Thoracic aorta (tissue), 2 donors: ENCODE results near the gene RELN. TPM values are rescaled to one million over a fixed set of nuclear protein-coding genes. Genes with fewer than 3 reads are reported as not detected.

Source experiments
- ATAC-seq: fragments of 150-250 bp; one replicate; pipeline ENCODE4 v1.8.0; 2017; ENCODE audit warnings: low read depth; ENCODE audit not compliant: insufficient number of reproducible peaks, low FRiP score
- DNase-seq: peaks from one replicate; pipeline ENCODE4 v3.0.0-alpha.2; 2020; ENCODE audit warnings: low spot score
- H3K27ac ChIP-seq, 2 donors: fragments of 200-600 bp; sonication (generic); 1 replicate in 1 of 2; 2 replicates in 1 of 2; pipeline ENCODE4 v1.5.1; 2016; ENCODE audit warnings: mild to moderate bottlenecking in 2 of 2, moderate library complexity in 2 of 2
- H3K27me3 ChIP-seq: fragments of 200-600 bp; sonication (generic); replicated peaks from 2 replicates; pipeline ENCODE4 v1.6.0; 2016; ENCODE audit warnings: mild to moderate bottlenecking; ENCODE audit not compliant: insufficient read depth
- H3K36me3 ChIP-seq: fragments of 200-600 bp; sonication (generic); one replicate; pipeline ENCODE4 v1.5.1; 2016
- H3K4me1 ChIP-seq, 2 donors: fragments of 200-600 bp; sonication (generic); 1 replicate in 1 of 2; 2 replicates in 1 of 2; pipeline versions ENCODE4 v1.5.1 to v1.6.0; 2016; ENCODE audit warnings: low read depth in 2 of 2, mild to moderate bottlenecking in 1 of 2; ENCODE audit not compliant: control insufficient read depth in 1 of 2
- H3K4me3 ChIP-seq: fragments of 200-600 bp; sonication (generic); 2 replicates; pipeline ENCODE4 v1.5.1; 2016; ENCODE audit warnings: mild to moderate bottlenecking
- H3K9me3 ChIP-seq: fragments of 200-600 bp; sonication (generic); 2 replicates; pipeline ENCODE4 v1.5.1; 2016
- CTCF ChIP-seq: fragments of 200-600 bp; sonication (generic); IDR thresholded peaks from one replicate; pipeline ENCODE4 v1.5.1; 2019; ENCODE audit warnings: antibody characterized with exemption
- total RNA-seq, 2 donors: library from RNA; depleted of rRNA; stranded (reverse); fragments of >200 nt; gene quantifications; one replicate each; pipeline versions ENCODE4 v1.1.0 to v1.2.3, GENCODE V29; 2016

RELN gene
- total RNA-seq, 2 donors from 2014 or later = 0.49 to 5.1 TPM

DNA sequence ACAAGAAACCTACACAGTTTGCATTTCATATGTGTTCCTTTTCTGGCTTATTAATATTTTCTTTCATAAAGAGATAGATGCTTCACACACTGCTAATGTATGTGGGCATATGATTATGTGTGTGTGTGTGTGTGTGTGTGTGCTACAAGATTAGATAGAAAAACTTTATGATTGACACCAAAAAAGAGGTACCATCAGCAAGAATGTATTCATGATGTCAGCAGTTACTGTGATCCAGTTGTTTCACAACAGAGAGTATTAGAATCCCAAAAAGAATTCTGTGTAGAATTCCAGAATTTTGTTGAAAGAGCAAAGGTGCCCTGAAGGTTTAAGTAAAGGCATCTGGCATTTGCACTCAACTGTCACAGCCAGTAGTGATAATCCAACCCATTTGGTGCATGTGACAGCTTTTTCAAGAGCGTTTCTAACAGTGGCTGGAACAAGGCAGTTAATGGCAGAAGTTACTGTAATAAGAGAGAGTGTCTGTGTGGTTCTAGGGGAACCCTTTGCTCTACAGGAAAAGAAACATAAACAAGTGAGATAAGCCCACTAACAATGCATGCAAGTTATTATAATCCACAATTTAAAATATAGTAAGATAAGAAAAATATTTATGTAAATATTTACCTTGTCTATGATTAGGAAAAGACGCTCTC is 16.6 kb downstream of the RELN start:
- no peaks in the 10 kb centered on the region for H3K27me3 ChIP-seq
- TF ChIP-seq CTCF = no peak
- H3K36me3 ChIP-seq = no peaks in the 10 kb centered on the region
- no peaks in the 10 kb centered on the region for H3K4me1 ChIP-seq
- no peak overlapping the region for H3K4me3 ChIP-seq
- H3K9me3 ChIP-seq = no peaks in the 10 kb centered on the region
- H3K27ac ChIP-seq = no peak overlapping the region
- ATAC-seq (no peak), DNase-seq (no peak)

DNA sequence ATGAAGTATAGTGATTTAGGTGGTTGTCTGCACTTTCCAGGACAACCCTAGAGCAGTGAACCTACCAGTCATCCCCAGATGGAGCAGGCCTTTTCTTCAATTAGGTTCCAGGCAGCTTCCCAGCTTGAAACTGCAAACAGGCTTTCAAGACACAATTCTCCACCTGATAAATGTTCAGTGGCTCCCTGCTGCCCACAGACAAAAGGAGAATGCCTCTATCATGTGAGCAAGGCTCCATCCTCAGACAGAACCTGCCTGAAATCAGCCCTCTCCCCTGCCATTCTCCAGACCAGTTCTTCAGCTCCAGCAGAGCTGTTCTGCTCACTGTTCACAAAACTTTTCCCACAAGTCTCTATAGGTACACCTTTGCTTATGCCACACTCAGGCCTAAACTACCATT is 22.1 kb downstream of the RELN start:
- Histone ChIP-seq H3K27me3 (no peaks in the 10 kb centered on the region), H3K4me3 (no peak overlapping the region), H3K27ac (no peak overlapping the region), H3K36me3 (no peaks in the 10 kb centered on the region), H3K4me1 (no peaks in the 10 kb centered on the region), H3K9me3 (no peaks in the 10 kb centered on the region)
- ATAC-seq (no peak), DNase-seq (no peak)
- no peak for TF ChIP-seq CTCF

DNA sequence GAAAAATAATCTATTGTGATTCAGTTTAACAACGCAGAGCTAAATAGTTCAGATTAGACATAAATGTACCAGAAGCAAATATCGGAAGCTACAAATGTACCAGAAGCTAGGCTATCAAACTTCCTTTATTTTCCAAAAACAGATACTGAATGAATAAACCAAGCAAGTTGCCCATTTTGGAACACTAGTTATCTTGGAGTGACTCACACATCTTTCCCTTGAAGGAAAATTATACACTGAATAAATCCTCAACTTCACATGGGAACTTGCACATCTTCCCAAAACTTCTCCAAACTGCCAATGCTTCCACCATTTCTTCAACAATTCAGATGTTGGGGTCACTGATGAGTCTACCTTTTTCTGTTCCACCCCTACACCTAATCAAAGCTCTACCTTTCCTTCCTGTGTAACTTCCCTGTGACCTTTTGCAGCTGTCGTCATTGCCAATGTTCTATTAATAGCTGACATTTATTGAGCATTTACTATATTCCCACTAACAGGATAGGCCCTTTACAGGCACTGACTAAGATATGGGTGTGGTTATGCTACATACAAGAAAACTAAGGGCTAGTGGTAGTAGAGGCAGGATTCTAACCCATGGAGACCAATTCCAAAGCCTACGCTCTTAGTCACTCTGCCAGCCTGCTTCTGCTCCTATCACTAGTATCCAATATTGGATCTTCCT is 22.7 kb downstream of the RELN start:
- Histone ChIP-seq H3K9me3 (no peaks in the 10 kb centered on the region), H3K36me3 (no peaks in the 10 kb centered on the region), H3K27me3 (no peaks in the 10 kb centered on the region), H3K4me1 (no peaks in the 10 kb centered on the region), H3K27ac (no peak overlapping the region), H3K4me3 (no peak overlapping the region)
- TF ChIP-seq CTCF = no peak
- DNase-seq (no peak), ATAC-seq (no peak)

DNA sequence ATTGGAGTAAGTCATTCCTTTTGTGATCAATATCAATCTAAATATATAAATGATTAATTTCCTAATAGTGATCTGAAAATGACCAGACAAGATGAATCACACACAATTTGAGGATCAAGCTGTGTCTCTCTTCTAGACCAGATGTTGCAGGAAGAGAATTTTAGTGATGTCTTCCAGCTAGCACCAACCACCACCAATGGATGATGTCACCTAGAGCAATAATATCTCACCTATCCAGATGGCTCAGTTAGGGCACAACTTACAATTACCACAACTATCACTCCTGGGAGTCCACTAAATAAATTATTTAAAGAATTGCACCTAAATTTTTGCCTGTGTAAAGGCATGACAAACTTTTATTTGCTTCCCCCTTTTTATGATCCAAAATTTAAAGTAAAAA is 25.2 kb downstream of the RELN start:
- DNase-seq (no peak), ATAC-seq (no peak)
- H3K4me3 ChIP-seq = no peak overlapping the region
- H3K27me3 ChIP-seq = no peaks in the 10 kb centered on the region
- no peak for TF ChIP-seq CTCF
- no peaks in the 10 kb centered on the region for H3K9me3 ChIP-seq
- no peaks in the 10 kb centered on the region for H3K36me3 ChIP-seq
- no peak overlapping the region for H3K27ac ChIP-seq
- H3K4me1 ChIP-seq = no peaks in the 10 kb centered on the region

DNA sequence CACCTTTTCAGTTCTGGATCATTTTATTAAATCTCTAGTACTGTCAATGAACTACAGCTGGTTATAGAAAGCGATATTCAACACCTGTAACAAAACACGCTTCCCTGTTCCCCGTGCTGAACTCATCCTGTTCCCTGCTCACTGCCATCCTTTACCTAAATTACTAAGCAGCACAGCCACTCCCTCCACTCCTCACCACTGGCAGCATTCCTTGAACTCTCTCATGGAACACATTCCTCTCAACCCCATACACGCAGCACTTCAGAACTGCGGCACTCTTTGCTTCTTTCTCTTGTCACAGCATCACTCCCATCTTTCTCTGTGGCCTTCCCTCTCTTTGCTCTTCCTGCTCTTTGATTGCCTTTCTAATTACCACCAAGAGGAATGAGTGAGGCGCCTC is 27.4 kb downstream of the RELN start:
- no peaks in the 10 kb centered on the region for H3K36me3 ChIP-seq
- no peaks in the 10 kb centered on the region for H3K9me3 ChIP-seq
- H3K27ac ChIP-seq = no peak overlapping the region
- no peak for ATAC-seq
- DNase-seq = no peak
- no peaks in the 10 kb centered on the region for H3K4me1 ChIP-seq
- TF ChIP-seq CTCF = no peak
- no peak overlapping the region for H3K4me3 ChIP-seq
- no peaks in the 10 kb centered on the region for H3K27me3 ChIP-seq
